Effector memory CD4-positive, alpha-beta T cell (primary cell): ENCODE results near the gene SH3RF3.

Experiments used
- DNase-seq, 3 donors: peaks; one replicate each; pipeline ENCODE4 v3.0.0-alpha.2; 2020
- H3K27ac ChIP-seq: 2 replicates; pipeline ENCODE4 v1.7.0; 2013; ENCODE audit warnings: mild to moderate bottlenecking, low read length, moderate library complexity; ENCODE audit not compliant: insufficient read depth, poor library complexity, severe bottlenecking
- H3K27me3 ChIP-seq: replicated peaks from 2 replicates; pipeline ENCODE4 v1.7.0; 2013; ENCODE audit warnings: mild to moderate bottlenecking, low read length; ENCODE audit not compliant: insufficient read depth, control insufficient read depth, poor library complexity, severe bottlenecking
- H3K36me3 ChIP-seq: 2 replicates; pipeline ENCODE4 v1.7.0; 2013; ENCODE audit warnings: mild to moderate bottlenecking, low read length, moderate library complexity; ENCODE audit not compliant: control insufficient read depth, insufficient read depth
- H3K4me1 ChIP-seq: 2 replicates; pipeline ENCODE4 v1.7.0; 2013; ENCODE audit warnings: low read length, mild to moderate bottlenecking; ENCODE audit not compliant: control insufficient read depth, insufficient read depth, poor library complexity, severe bottlenecking
- H3K4me3 ChIP-seq: 2 replicates; pipeline ENCODE4 v1.7.0; 2013; ENCODE audit warnings: low read length, low read depth, mild to moderate bottlenecking; ENCODE audit not compliant: insufficient read depth, poor library complexity, severe bottlenecking
- H3K9me3 ChIP-seq: 2 replicates; pipeline ENCODE4 v1.7.0; 2013; ENCODE audit warnings: mild to moderate bottlenecking, low read length, moderate library complexity; ENCODE audit not compliant: control insufficient read depth

Gene SH3RF3

GRCh38 chr2:109468893-109469292 lies 339.9 kb downstream of the SH3RF3 start:
- no peak overlapping the region for H3K4me3 ChIP-seq
- no peaks in the 10 kb centered on the region for H3K9me3 ChIP-seq
- no peaks in the 10 kb centered on the region for H3K27me3 ChIP-seq
- H3K4me1 ChIP-seq = no peaks in the 10 kb centered on the region
- no peak for DNase-seq
- no peak overlapping the region for H3K27ac ChIP-seq
- H3K36me3 ChIP-seq = no peaks in the 10 kb centered on the region

GRCh38 chr2:109471658-109472057 lies 342.7 kb downstream of the SH3RF3 start:
- Histone ChIP-seq H3K27me3 (no peaks in the 10 kb centered on the region), H3K4me3 (no peak overlapping the region), H3K36me3 (no peaks in the 10 kb centered on the region), H3K9me3 (no peaks in the 10 kb centered on the region), H3K27ac (no peak overlapping the region), H3K4me1 (no peaks in the 10 kb centered on the region)
- no peak for DNase-seq

- H3K36me3 ChIP-seq = no peaks in the 10 kb centered on the region
- no peaks in the 10 kb centered on the region for H3K27me3 ChIP-seq
- H3K9me3 ChIP-seq = no peaks in the 10 kb centered on the region
- no peak overlapping the region for H3K4me3 ChIP-seq
- no peak overlapping the region for H3K27ac ChIP-seq
- H3K4me1 ChIP-seq = no peaks in the 10 kb centered on the region
- no peak for DNase-seq
Observed at GRCh38 chr2:109472331-109472959, 343.4 kb downstream of the SH3RF3 start.

- Histone ChIP-seq H3K27me3 (no peaks in the 10 kb centered on the region), H3K4me1 (no peaks in the 10 kb centered on the region), H3K4me3 (no peak overlapping the region), H3K9me3 (no peaks in the 10 kb centered on the region), H3K36me3 (no peaks in the 10 kb centered on the region), H3K27ac (no peak overlapping the region)
- no peak for DNase-seq
Observed at GRCh38 chr2:109472974-109473373, 344.0 kb downstream of the SH3RF3 start.

- Histone ChIP-seq H3K27me3 (no peaks in the 10 kb centered on the region), H3K9me3 (no peaks in the 10 kb centered on the region), H3K27ac (no peak overlapping the region), H3K4me3 (no peak overlapping the region), H3K4me1 (no peaks in the 10 kb centered on the region), H3K36me3 (no peaks in the 10 kb centered on the region)
- DNase-seq = no peak
Observed at GRCh38 chr2:109473616-109474318, 344.8 kb downstream of the SH3RF3 start.

GRCh38 chr2:109474319-109474825 lies 345.4 kb downstream of the SH3RF3 start:
- Histone ChIP-seq H3K27ac (no peak overlapping the region), H3K36me3 (no peaks in the 10 kb centered on the region), H3K9me3 (no peaks in the 10 kb centered on the region), H3K4me1 (no peaks in the 10 kb centered on the region), H3K27me3 (no peaks in the 10 kb centered on the region), H3K4me3 (no peak overlapping the region)
- DNase-seq = no peak

GRCh38 chr2:109475531-109476210 lies 346.7 kb downstream of the SH3RF3 start:
- H3K27me3 ChIP-seq = no peaks in the 10 kb centered on the region
- H3K9me3 ChIP-seq = no peaks in the 10 kb centered on the region
- H3K36me3 ChIP-seq = no peaks in the 10 kb centered on the region
- H3K4me3 ChIP-seq = no peak overlapping the region
- H3K4me1 ChIP-seq = no peaks in the 10 kb centered on the region
- no peak for DNase-seq
- H3K27ac ChIP-seq = no peak overlapping the region

- Histone ChIP-seq H3K4me1 (no peaks in the 10 kb centered on the region), H3K4me3 (no peak overlapping the region), H3K27me3 (no peaks in the 10 kb centered on the region), H3K36me3 (no peaks in the 10 kb centered on the region), H3K9me3 (no peaks in the 10 kb centered on the region), H3K27ac (no peak overlapping the region)
- DNase-seq = no peak
Observed at GRCh38 chr2:109476641-109477441, 347.8 kb downstream of the SH3RF3 start.

- no peak overlapping the region for H3K4me3 ChIP-seq
- H3K27ac ChIP-seq = no peak overlapping the region
- no peaks in the 10 kb centered on the region for H3K36me3 ChIP-seq
- DNase-seq = no peak
- no peaks in the 10 kb centered on the region for H3K9me3 ChIP-seq
- H3K4me1 ChIP-seq = no peaks in the 10 kb centered on the region
- no peaks in the 10 kb centered on the region for H3K27me3 ChIP-seq
Observed at GRCh38 chr2:109478906-109479493, 350.0 kb downstream of the SH3RF3 start.
